Panc1 (cell line): Measurements from ENCODE around the gene LRRC36. TPM values are rescaled to one million over a fixed set of nuclear protein-coding genes. Genes with fewer than 3 reads are reported as not detected.

Experiments used
- ATAC-seq: fragments of 200-7000 bp; cut with Tn5 transposase; 2 replicates; pipeline ENCODE4 v1.9.1; 2020; ENCODE audit warnings: mild to moderate bottlenecking, moderate library complexity
- BruUV-seq: library from RNA; stranded (reverse); fragments of 400-500 nt; replicated peaks from 2 replicates; lab custom pipeline; 2021; lab: Mats Ljungman, UMichigan
- CTCF ChIA-PET: fragments of 300-600 bp; sonication (Branson Sonifier 250); formaldehyde crosslinking; loops from one replicate; lab custom pipeline; 2022; ENCODE audit warnings: antibody characterized with exemption; lab: Charles Lee
- POLR2A ChIA-PET: fragments of 300-600 bp; sonication (Branson Sonifier 250); formaldehyde crosslinking; loops from one replicate; lab custom pipeline; 2022; ENCODE audit warnings: antibody characterized with exemption; lab: Charles Lee
- DNase-seq: peaks from one replicate; pipeline ENCODE4 v3.0.0-alpha.2; 2010; ENCODE audit warnings: low read depth, low spot score
- H3K27ac ChIP-seq: 2 replicates; pipeline ENCODE4 v1.5.1; 2011; ENCODE audit warnings: mild to moderate bottlenecking, low read length, inconsistent platforms
- H3K27me3 ChIP-seq: fragments of 200-500 bp; sonication (Bioruptor generic); 2 replicates; pipeline ENCODE4 v1.6.0; 2014; ENCODE audit warnings: low read length, inconsistent platforms; ENCODE audit not compliant: control insufficient read depth, insufficient read depth
- H3K36me3 ChIP-seq: fragments of 200-500 bp; sonication (Bioruptor generic); 2 replicates; pipeline ENCODE4 v1.5.1; 2014; ENCODE audit warnings: inconsistent platforms, mild to moderate bottlenecking, low read length, moderate library complexity; ENCODE audit not compliant: control insufficient read depth, insufficient read depth
- H3K4me1 ChIP-seq: 2 replicates; pipeline ENCODE4 v1.5.1; 2011; ENCODE audit warnings: inconsistent platforms, mild to moderate bottlenecking, low read length, moderate library complexity; ENCODE audit not compliant: control insufficient read depth, insufficient read depth
- H3K4me3 ChIP-seq, 2 experiments: 2 replicates each; pipeline ENCODE4 v1.5.1; 2011 to 2012; ENCODE audit warnings: low read depth in 2 of 2, low read length in 2 of 2, mild to moderate bottlenecking in 2 of 2, inconsistent platforms in 1 of 2, moderate library complexity in 1 of 2
- H3K9me3 ChIP-seq: fragments of 200-500 bp; sonication (Bioruptor generic); 2 replicates; pipeline ENCODE4 v1.5.1; 2014; ENCODE audit warnings: low read depth, mild to moderate bottlenecking, inconsistent platforms, low read length, moderate library complexity; ENCODE audit not compliant: control insufficient read depth, insufficient read depth
- POLR2AphosphoS5 ChIP-seq: IDR thresholded peaks from 2 replicates; pipeline ENCODE4 v1.6.1; 2012; ENCODE audit warnings: mild to moderate bottlenecking, low read depth, low read length, moderate library complexity
- SIN3A ChIP-seq: IDR thresholded peaks from 2 replicates; pipeline ENCODE4 v1.6.1; 2012; ENCODE audit warnings: low read depth, mild to moderate bottlenecking, low read length, moderate library complexity, borderline replicate concordance; ENCODE audit not compliant: insufficient read depth
- TCF7L2 ChIP-seq: IDR thresholded peaks from 2 replicates; pipeline ENCODE4 v1.6.1; 2011; ENCODE audit warnings: mild to moderate bottlenecking, low read depth, low read length, inconsistent platforms
- in situ Hi-C: cut with HindIII; loops from 2 replicates; pipeline ENCODE4 v1.10.0; 2016; ENCODE audit warnings: low sequenced_read_pairs, low pct_unique_long_range_greater_than_20kb
- intact Hi-C: fragments of 100-400 bp; cut with micrococcal nuclease; formaldehyde crosslinking; loops from one replicate; pipeline ENCODE4 v1.10.0; 2022; ENCODE audit not compliant: unreplicated experiment
- total RNA-seq: library from RNA; stranded (reverse); gene quantifications from one replicate; pipeline ENCODE4 v1.2.1, GENCODE V29; 2021; ENCODE audit not compliant: unreplicated experiment
- TF ChIP-seq, protein P1 (sequence below): fragments of 450-650 bp; IDR thresholded peaks from 2 replicates; pipeline ENCODE4 v1.5.1; 2017; ENCODE audit warnings: mild to moderate bottlenecking
- TF ChIP-seq, protein P2 (sequence below), 2 experiments: IDR thresholded peaks; 2 replicates each; pipeline ENCODE4 v1.6.1; 2011 to 2012; ENCODE audit warnings: low read depth in 2 of 2, control low read depth in 1 of 2, low read length in 1 of 2, mild to moderate bottlenecking in 1 of 2, moderate library complexity in 1 of 2; ENCODE audit not compliant: insufficient read depth in 1 of 2

The LRRC36 gene
- total RNA-seq, 1 experiment from 2014 or later, result 0.54 TPM

DNA sequence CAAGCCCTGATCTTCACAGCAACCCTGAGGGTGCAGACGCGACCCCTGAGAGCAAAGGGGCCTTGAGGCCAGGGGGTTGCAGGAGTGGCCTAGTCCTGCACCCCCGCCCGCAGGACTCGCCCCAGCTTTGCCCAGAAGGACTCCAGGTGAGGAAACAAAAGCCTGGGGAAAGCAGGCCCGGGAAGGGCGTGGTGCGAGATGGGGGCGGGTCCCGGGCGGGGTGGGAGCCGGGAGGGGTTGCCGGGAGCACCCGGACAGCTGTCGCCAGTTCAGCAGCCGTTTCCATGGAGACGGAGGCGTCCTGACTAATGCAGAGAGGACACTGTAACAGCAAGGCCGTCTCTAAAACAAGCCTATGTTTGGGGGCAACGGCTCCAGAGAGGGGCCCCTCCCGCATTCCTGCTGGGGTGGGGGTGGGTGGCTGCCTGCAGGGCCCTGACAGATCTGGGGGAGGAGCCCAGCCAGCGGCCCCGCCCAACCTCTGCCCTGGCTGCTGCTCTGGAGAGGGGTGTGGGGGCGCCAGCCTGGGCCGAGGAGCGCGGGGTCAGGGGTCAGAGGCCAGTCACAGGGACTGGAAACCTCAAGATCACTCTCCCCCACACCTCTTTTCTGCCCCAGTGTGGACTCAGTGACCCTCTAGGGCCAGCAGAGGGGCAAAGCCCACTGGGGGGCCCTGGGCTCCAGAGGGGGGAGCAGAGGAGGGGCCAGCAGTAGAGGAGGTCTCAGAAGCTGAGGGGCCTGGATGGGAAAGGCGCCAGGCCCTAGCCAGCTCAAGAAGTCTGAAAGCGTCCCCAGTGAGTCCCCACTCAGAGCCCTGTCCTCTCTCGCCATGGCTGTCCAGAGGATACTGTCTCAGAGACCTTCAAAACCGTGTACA is 69.8 kb downstream of the LRRC36 start:
- no peak for TF ChIP-seq POLR2AphosphoS5
- TF ChIP-seq, protein P1, sequence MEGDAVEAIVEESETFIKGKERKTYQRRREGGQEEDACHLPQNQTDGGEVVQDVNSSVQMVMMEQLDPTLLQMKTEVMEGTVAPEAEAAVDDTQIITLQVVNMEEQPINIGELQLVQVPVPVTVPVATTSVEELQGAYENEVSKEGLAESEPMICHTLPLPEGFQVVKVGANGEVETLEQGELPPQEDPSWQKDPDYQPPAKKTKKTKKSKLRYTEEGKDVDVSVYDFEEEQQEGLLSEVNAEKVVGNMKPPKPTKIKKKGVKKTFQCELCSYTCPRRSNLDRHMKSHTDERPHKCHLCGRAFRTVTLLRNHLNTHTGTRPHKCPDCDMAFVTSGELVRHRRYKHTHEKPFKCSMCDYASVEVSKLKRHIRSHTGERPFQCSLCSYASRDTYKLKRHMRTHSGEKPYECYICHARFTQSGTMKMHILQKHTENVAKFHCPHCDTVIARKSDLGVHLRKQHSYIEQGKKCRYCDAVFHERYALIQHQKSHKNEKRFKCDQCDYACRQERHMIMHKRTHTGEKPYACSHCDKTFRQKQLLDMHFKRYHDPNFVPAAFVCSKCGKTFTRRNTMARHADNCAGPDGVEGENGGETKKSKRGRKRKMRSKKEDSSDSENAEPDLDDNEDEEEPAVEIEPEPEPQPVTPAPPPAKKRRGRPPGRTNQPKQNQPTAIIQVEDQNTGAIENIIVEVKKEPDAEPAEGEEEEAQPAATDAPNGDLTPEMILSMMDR, result no peak
- TF ChIP-seq TCF7L2, result no peak
- no peak for TF ChIP-seq SIN3A
- TF ChIP-seq, protein P2, sequence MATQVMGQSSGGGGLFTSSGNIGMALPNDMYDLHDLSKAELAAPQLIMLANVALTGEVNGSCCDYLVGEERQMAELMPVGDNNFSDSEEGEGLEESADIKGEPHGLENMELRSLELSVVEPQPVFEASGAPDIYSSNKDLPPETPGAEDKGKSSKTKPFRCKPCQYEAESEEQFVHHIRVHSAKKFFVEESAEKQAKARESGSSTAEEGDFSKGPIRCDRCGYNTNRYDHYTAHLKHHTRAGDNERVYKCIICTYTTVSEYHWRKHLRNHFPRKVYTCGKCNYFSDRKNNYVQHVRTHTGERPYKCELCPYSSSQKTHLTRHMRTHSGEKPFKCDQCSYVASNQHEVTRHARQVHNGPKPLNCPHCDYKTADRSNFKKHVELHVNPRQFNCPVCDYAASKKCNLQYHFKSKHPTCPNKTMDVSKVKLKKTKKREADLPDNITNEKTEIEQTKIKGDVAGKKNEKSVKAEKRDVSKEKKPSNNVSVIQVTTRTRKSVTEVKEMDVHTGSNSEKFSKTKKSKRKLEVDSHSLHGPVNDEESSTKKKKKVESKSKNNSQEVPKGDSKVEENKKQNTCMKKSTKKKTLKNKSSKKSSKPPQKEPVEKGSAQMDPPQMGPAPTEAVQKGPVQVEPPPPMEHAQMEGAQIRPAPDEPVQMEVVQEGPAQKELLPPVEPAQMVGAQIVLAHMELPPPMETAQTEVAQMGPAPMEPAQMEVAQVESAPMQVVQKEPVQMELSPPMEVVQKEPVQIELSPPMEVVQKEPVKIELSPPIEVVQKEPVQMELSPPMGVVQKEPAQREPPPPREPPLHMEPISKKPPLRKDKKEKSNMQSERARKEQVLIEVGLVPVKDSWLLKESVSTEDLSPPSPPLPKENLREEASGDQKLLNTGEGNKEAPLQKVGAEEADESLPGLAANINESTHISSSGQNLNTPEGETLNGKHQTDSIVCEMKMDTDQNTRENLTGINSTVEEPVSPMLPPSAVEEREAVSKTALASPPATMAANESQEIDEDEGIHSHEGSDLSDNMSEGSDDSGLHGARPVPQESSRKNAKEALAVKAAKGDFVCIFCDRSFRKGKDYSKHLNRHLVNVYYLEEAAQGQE (IDR thresholded peaks at IDR 0.05; ENCODE audit: insufficient read depth in 1 of 2, low read depth in 2 of 2, low read length in 1 of 2), result no peak
- POLR2A ChIA-PET, result no interaction called here
- H3K4me3 ChIP-seq, result no peak overlapping the region
- DNase-seq (no peak), ATAC-seq (no peak)
- no peaks in the 10 kb centered on the region for H3K9me3 ChIP-seq
- intact Hi-C loops, result no loop called here
- H3K4me1 ChIP-seq, result no peaks in the 10 kb centered on the region; the same call in 1 of the 2 replicates
- H3K36me3 ChIP-seq, result no peaks in the 10 kb centered on the region
- H3K27me3 ChIP-seq, result no peaks in the 10 kb centered on the region
- CTCF ChIA-PET, result interaction anchor here (0.5 kb wide), 1 partner anchor 1676 kb away, joined by 3 read pairs; no protein-coding TSS in a partner anchor
- in situ Hi-C loops, result no loop called here
- BruUV-seq, result no TSS peak
- H3K27ac ChIP-seq, result no peak overlapping the region

DNA sequence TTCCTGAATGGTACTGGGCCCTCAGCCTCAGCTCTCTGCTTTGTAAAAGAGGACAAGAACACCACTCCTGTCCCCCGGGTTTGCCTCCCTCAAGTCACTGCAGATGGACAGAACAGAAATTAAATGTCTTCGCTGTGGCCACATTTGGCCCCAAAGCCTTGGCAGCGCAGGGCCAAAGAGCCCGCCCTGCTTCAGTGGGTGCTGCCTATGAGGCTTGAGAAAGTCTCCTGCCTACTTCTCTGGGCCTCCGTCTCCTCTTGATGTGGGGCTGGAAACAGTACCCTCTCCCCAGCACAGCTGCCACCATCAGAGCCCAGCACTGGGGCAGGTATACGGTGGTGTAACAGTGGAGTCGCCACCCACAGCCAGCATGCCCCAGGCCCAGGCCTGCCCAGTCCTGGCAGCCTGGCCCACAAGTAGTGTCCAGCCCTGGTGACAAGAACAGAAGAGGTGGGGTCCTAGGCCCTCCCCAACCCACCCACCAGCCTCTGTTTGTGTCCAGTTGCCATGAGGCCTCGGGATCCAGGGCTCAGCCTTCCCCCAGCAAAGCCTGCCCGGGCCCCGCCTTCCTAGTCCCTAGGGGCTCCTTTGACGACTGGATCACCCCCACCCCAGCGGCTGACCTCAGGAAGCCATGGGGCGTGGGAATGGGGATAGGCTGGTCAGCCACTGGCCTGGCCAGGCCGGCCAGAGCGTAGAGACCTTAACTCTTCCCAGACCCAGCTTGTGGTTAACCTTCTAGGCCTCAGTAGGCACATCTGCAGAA is 70.6 kb downstream of the LRRC36 start:
- no TSS peak for BruUV-seq
- intact Hi-C loops, result no loop called here
- no peak overlapping the region for H3K27ac ChIP-seq

More for the DNA sequence above, 70.6 kb downstream of the LRRC36 start:
- ChIA-PET POLR2A (no interaction called here), CTCF (no interaction called here)
- Histone ChIP-seq H3K36me3 (no peaks in the 10 kb centered on the region), H3K4me1 (no peaks in the 10 kb centered on the region; the same call in 1 of the 2 replicates), H3K4me3 (no peak overlapping the region), H3K9me3 (no peaks in the 10 kb centered on the region), H3K27me3 (no peaks in the 10 kb centered on the region)
- DNase-seq (no peak), ATAC-seq (no peak)
- in situ Hi-C loops, result no loop called here
- TF ChIP-seq, protein P1, result no peak
- TF ChIP-seq POLR2AphosphoS5 (no peak), SIN3A (no peak), TCF7L2 (no peak)
- TF ChIP-seq, protein P2 (IDR thresholded peaks at IDR 0.05; ENCODE audit: insufficient read depth in 1 of 2, low read depth in 2 of 2, low read length in 1 of 2), result no peak
